A204.1 (cell line): ENCODE results near the gene GSPT1.
"Not testable (repeated sequence)": the region's sequence is repeated elsewhere in the genome, so short reads cannot be mapped to it uniquely, and the experiment has no call there.

Experiments used
- FAIRE-seq: peaks from 2 replicates; lab custom pipeline; 2012; peaks lifted over from hg19 to GRCh38; lab: Jason Lieb, UNC

Gene GSPT1

GRCh38 chr16:11852092-11852809 is 63.5 kb downstream of the GSPT1 start:
- no peak for FAIRE-seq

GRCh38 chr16:11851294-11852091 is 64.3 kb downstream of the GSPT1 start, which contains the start of gene RSL1D1:
RSL1D1 (minus strand) TSS chr16:11851542; CDS start chr16:11851512, 30 bp downstream.
- FAIRE-seq, result no peak

GRCh38 chr16:11848842-11849241 is 66.9 kb downstream of the GSPT1 start:
- FAIRE-seq, result no peak

- no peak for FAIRE-seq
Measured at GRCh38 chr16:11844499-11844898, 71.3 kb downstream of the GSPT1 start.

GRCh38 chr16:11843861-11844260 is 71.9 kb downstream of the GSPT1 start:
- FAIRE-seq, result no peak

GRCh38 chr16:11843206-11843605 is 72.5 kb downstream of the GSPT1 start:
- no peak for FAIRE-seq

GRCh38 chr16:11841026-11841425 is 74.7 kb downstream of the GSPT1 start:
- no peak for FAIRE-seq

GRCh38 chr16:11836650-11837244 is 79.0 kb downstream of the GSPT1 start:
- FAIRE-seq, result no peak

GRCh38 chr16:11835891-11836649 is 79.7 kb downstream of the GSPT1 start:
- FAIRE-seq, result no peak

DNA sequence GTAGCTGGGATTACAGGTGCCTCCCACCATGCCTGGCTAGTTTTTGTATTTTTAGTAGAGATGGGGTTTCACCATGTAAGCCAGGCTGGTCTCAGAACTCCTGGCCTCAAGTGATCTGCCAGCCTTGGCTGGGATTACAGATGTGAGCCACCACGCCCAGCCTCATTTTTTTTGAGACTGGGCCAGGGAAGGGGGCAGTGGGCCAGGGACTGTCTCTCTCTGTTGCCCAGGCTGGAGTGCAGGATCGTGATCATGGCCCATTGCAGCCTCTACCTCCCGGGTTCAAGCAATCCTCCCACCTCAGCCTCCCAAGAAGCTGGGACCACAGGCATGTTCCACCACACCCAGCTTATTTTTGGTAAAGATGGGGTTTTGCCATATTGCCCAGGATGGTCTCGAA is 80.4 kb downstream of the GSPT1 start:
- FAIRE-seq, result no peak

- no peak for FAIRE-seq
Measured at GRCh38 chr16:11833951-11834695, 81.6 kb downstream of the GSPT1 start.

GRCh38 chr16:11828696-11829095 is 87.1 kb downstream of the GSPT1 start:
- no peak for FAIRE-seq

GRCh38 chr16:11825520-11826165 is 90.1 kb downstream of the GSPT1 start:
- FAIRE-seq, result not testable (repeated sequence)

DNA sequence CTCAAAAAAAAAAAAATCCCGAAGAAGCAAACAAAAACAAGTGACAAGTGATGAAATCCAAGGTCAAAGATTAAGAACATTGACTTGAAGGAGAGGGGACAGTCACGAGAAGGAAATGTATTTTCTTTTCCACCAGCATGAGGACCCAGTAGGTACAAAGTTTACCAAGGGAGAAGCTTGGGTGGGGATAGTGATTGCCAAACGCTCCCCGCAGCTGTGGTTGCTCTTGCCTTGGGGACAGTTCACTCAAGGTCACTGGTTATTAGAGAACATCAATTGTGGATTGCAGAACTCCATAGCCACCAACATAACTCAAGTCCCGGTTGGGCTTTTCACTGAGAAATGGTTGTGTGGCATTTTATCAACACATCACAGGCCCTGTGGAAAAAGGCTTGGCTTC is 91.4 kb downstream of the GSPT1 start:
- FAIRE-seq, result no peak

DNA sequence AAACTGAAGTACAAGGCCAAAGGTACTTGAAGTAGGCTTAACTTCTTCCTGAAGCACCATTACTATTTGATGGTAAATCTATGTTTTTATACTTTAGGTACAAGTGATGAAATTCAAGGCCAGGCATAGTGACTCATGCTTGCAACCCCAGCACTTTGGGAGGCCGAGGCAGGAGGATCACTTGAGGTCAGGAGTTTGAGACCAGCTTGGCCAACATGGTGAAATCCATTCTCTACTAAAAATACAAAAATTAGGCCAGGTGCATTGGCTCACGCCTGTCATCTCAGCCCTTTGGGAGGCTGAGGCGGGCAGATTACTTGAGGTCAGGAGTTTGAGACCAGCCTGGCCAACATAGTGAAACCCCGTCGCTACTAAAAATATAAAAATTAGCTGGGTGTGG is 92.1 kb downstream of the GSPT1 start:
- FAIRE-seq, result not testable (repeated sequence)

DNA sequence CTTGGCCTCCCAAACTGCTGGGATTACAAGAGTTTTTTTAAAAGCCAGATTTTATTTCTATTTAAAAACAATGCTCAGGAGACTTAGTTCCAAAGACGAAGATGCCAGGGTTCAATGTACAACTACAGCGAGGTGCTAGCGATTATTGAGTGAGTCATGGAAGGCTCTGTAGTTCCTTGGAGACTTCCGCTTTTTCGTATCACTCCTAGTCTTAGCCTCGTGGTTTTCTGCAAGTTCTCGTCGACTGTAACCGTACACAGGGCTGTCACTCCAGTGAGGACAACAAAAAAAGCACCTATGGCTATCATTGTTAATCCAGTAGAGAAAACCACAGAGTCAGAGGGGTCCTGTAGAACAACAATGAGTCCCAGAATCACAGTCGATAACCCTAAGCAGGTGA is 96.0 kb downstream of the GSPT1 start:
- no peak for FAIRE-seq

DNA sequence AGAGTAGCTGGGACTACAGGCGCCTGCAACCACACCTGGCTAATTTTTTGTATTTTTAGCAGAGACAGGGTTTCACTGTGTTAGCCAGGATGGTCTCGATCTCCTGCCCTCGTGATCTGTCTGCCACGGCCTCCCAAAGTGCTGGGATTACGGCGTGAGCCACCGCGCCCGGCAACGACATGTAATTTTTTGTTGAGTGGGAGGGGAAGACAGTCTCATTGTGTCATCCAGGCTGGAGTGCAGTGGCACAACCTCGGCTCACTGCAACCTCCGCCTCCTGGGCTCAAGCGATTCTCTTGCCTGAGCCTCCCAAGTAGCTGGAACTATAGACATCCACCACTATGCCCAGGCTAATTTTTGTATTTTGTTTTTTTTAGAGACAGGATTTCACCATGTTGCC is 96.8 kb downstream of the GSPT1 start:
- not testable (repeated sequence) for FAIRE-seq
